Esophagus mucosa (tissue), 1 donor: ENCODE data around the gene C22orf42. TPM values are rescaled to one million over a fixed set of nuclear protein-coding genes. Genes with fewer than 3 reads are reported as not detected.
A peak's percentile ranks its signal among the peaks of the same experiment; 100 is the strongest.
"Not testable (repeated sequence)": the region's sequence is repeated elsewhere in the genome, so short reads cannot be mapped to it uniquely, and the experiment has no call there.

Experiments used
- ATAC-seq: fragments of 200-7000 bp; cut with Tn5 transposase; one replicate; pipeline ENCODE4 v1.9.1; 2020
- total RNA-seq: library from RNA; stranded (reverse); gene quantifications from one replicate; pipeline ENCODE4 v1.2.4, GENCODE V29; 2023
- donor health status: DM: yes; HTN: yes; CAD: no.

C22orf42 gene
- total RNA-seq, result not detected

DNA sequence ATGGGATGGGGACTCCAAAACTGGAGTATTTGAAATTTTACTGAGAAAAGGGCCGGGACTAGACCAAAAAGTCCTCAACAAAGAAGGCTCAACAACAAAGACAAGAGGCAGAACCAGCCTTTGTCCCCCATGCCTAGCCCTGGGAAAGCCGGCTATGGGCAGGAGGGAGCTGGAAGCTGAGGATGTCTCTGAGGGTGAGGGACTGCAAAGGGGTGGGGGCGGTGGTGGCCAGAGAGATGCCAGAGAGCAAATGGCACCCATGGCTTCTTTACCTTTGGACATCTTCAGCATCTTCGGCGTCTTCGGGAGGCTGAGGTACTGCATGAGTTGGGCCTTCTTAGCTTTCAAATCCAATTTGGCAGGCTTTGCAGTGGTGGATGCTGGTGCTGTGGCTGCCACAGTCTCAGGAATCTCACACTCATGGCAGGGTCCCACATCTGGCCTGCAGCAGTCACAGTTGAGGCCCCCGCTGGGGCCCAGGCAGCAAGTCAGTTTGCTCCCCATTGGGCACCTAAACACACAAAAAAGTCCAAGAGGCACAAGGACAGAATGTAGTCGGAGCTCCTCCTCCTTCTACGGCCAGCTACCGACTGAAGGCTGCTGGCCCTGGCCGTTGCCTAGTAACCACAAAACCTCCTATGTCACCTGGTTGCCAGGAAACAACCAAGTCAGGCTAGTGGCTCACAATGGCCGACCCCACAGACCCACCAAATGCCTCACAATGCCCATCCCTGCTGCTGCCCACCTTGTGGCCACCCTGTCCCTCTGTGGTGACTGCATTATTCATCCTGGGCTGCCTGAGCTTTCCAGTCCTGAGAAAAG is at the start of gene C22orf42:
TSS of gene C22orf42 (minus strand) at position 592 of the 822 bp plus-strand sequence. CDS start at position 504, 88 bp downstream.
- no peak for ATAC-seq

GRCh38 chr22:32208681-32209080 is 49.6 kb upstream of the C22orf42 start:
- ATAC-seq, result no peak

DNA sequence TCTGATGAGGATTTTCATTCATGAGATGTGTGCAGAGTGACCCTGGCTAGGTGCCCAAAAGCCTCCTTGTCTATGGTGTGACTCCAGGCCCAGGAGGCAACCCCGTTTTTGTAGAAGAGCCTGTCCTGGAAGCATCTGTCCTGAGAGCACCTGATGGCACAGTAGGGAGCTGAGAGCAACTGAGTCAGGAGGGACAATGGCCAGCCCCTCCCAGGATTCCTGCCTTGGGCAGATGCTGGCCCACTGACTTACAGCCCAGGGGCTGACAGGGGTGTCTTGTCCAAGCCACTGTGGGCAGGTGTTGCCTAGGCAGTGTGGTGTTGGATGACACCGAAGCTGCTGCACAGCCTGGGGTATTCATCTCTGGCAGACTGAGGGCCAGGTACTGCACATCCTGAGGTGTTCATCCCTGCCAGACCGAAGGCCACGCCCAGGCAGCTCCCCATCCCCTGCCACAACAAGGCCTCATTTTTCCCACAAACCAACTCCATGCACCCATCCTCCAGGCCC is 48.9 kb upstream of the C22orf42 start:
- no peak for ATAC-seq

DNA sequence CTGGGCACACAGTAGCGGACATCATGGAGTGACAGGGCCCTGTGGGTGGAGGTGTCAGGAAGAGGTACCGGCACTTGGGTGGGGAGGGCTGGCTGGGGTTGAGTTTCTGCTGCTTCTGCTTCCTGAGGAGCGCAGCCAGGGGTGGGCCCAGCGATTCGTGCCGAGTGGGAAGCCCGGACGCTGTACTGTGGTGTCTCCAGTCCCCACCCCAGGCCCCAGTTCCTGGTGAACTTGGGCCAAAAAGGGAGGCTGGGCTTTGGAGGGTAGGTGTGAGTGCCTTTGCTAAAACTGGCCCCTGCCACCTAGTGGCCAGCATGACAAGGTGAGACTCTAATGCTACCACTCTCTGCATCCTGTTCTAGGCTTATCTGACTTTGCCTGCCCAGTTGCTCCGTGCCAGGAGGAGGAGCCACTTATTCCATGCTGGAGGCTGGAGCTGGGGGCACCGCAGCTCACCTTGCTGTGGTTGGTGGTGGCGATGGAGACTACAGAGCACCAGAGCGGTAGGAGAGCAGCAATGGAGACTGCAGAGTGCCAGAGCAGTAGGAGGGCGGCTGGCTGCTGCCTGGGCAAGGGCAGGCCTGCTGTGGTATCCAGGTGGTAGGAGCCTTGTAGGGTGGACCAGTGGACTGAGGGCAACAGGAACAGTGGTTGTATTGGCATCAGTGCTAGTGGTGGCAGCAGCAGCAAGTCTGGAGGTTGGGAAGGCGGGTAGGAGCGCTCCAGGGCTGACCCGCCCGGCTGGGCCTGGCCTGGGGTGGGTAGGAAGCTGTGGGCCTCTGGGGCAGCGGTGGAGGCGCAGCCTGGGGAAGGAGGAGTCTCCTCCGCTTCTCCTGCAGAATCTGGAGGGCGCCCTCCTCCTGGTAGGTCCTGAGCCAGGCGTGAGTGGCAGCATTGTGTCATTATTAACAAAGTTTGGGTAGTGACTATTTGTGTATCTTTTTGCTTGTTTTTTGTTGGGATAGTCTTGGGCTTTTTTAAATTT is 48.0 kb upstream of the C22orf42 start:
- ATAC-seq, result no peak

- no peak for ATAC-seq
These were observed 47.1 kb upstream of the C22orf42 start for GRCh38 chr22:32205974-32206773.

- ATAC-seq, result peak; percentile 57
These were observed 46.0 kb upstream of the C22orf42 start, which contains the start of gene RFPL2 for GRCh38 chr22:32204856-32205722. Gene RFPL2 (minus strand): TSS chr22:32205073. CDS start chr22:32202451, 2,622 bp downstream.

DNA sequence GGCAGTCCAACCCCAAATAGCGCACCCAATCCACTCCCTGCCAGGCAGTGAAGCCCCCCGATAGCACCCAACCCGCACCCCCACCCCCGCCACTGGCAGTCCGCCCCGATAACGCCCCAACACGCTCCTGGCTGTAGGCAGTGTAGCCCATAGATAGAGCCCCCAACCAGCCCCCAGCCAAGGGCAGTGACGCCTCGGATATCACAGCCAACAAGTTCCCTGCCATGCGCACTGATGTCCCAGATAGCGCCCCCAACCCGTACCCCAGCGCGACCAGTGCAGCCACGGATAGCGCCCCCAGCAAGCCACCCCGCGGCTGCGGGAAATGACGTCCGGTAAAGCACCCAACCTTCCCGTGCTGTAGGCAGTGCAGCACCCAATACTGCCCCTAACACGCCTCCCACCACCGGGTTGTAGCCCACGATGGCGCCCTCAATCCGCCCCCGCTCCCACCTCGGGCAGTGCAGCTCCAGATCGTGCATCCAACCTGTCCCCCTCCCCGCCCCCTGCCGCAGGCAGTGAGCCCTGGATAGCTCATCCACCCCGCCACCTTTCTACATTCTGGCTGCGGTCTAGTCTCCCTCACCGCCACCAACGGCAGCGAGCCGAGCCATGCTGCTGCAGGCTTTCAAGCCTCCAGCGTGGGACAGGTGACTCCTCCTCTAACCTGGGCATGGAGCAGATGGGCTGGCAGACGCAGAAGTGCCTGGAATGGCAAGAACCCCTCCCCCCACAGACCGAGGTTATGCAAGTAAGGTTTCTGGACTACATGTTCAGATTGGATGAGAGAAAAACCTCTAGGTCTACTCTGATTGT is 45.1 kb upstream of the C22orf42 start:
- ATAC-seq, result no peak

DNA sequence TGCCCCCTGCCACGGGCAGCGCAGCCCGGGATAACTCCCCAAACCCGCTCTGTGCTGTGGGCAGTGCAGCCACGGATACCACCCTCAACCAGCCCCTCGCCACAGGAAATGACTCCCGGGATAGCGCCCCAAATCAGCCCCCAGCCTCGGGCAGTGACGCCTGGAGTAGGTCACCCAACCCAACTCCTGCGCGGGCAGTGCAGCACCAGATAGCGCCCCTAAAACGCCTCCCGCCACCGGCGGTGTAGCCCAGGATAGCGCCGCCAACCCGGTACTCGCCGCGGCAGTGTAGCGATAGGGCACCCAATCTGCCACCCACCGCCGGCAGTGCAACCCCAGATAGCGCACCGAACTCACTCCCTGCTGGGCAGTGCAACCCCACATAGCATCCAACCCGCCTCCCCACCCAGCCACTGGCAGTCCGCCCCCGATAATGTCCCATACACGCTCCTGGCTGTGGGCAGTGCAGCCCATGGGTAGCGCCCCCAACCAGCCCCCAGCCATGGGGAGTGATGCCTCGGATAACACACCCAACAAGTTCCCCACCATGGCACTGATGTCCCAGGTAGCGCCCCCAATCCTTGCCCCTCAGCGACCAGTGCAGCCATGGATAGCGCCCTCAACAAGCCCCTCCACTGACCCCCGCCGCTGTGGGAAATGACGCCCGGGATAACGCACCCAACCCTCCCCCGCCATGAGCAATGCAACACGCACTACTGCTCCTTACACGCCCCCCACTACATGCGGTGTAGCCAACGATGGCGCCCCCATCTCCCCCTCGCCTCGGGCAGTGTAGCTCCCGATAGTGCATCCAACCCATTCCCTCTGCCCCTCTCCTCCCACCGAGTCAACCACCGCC is 44.3 kb upstream of the C22orf42 start:
- peak; percentile 8 for ATAC-seq

- ATAC-seq, result no peak
These were observed 43.6 kb upstream of the C22orf42 start for GRCh38 chr22:32202539-32203180.

GRCh38 chr22:32202161-32202538 is 43.0 kb upstream of the C22orf42 start:
- ATAC-seq, result no peak

GRCh38 chr22:32200752-32201151 is 41.6 kb upstream of the C22orf42 start:
- no peak for ATAC-seq

DNA sequence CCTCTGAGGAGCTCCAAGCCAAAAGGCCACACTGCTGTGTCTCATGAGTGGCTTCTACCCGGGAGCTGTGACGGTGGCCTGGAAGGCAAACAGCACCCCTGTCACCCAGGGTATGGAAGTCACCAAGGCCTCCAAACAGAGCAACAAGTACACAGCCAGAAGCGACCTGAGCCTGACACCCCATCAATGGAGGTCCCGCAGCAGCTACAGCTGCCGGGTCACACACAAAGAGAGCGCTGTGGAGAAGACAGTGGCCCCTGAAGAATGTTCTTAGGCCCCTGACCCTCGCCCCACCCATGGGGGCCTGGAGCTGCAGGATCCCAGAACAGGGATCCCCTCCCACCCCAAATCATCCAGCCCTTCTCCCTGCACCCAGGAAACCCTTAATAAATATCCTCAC is 40.9 kb upstream of the C22orf42 start:
- ATAC-seq, result no peak

DNA sequence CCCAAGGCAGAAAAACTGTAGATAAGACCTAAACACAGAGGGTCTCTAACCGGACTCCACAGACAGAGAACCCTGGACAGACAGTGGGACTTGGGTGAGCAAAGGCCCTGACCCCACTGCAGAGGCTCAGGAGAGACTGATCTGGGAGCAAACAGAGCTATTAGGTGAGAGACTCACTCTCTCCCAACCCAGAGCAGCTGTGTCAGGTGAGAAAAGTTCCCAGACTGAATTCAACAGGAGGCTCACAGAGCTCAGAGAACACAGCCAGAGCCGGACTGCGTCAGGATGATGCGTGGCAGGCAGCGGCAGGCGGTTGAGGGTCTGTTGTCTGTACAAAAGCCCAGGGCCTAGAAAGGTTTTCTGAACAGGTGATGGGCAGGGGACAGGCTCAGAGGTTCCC is 40.2 kb upstream of the C22orf42 start:
- ATAC-seq, result no peak

DNA sequence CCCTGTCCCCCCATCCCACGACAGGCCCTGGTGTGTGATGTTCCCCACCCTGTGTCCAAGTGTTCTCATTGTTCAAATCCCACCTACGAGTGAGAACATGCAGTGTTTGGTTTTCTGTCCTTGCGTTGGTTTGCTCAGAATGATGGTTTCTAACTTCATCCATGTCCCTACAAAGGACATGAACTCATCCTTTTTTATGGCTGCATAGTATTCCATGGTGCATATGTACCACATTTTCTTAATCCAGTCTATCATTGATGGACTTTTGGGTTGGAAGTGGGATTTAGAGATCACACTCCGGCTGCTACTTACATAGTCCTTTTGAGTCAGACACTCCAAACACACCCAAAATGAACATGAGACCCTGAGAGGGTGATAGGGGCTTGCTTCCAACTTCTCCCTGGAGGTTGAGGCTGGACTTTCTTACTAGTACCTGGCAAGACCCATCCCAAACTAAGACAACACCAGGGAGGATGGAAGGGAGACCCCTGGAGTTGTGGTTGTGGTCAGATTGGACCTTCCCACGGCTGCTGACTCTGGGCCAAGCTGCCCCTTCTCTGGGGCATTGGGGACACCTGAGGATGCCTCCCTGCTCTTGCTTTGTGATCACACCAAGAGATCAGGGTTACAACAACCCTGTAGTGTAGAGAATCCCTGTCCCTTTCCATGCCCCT is 38.6 kb upstream of the C22orf42 start:
- not testable (repeated sequence) for ATAC-seq

- ATAC-seq, result not testable (repeated sequence)
These were observed 36.8 kb upstream of the C22orf42 start for GRCh38 chr22:32195900-32196299.

DNA sequence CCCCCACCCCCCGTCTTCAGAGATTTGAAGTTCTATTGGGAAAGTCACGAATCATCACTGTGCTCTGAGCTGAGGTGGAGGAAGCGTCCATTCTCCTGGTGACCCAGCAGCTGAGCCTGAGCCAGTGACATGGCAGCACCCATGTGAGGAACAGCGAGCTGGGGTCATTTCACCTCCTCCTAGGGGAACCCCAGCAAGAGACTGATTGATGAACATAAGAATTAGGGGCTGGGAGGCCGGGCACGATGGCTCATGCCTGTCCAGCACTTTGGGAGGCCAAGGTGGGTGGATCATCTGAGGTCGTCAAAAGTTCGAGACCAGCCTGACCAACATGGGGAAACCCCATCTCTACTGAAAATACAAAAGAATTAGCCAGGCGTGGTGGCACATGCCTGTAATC is 34.2 kb upstream of the C22orf42 start:
- ATAC-seq, result not testable (repeated sequence)

GRCh38 chr22:32191021-32191420 is 31.9 kb upstream of the C22orf42 start:
- ATAC-seq, result not testable (repeated sequence)

DNA sequence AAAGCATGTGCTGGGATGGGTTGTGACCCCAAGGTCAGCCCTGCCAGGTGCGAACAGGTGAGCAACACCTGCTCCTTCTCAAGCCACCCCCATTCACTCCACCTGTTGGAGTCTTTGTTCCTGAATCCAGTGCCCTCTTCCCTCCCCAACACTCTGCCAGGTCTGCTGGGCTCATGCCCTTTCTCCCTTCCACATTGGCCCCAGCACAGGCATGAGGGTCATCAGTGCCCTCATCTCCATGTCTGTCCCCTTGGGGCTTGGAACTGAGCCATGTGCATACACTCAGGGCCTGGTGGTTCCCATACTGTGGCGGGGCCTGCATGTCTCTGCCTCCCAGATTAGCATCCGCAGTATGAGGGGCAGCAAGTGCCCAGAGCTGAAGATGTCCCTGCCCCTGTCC is 26.7 kb upstream of the C22orf42 start:
- no peak for ATAC-seq
